Right lobe of liver (tissue), 6 donors: ENCODE results near the gene SLCO3A1. TPM values are rescaled to one million over a fixed set of nuclear protein-coding genes. Genes with fewer than 3 reads are reported as not detected.

Source experiments
- ATAC-seq, 4 donors: fragments of 200-7000 bp; cut with Tn5 transposase; one replicate each; pipeline ENCODE4 v1.9.1; 2020; ENCODE audit warnings: mild to moderate bottlenecking in 4 of 4, moderate library complexity in 4 of 4
- DNase-seq, 3 donors: peaks; one replicate each; pipeline ENCODE4 v3.0.0-alpha.2; 2020
- H3K27ac ChIP-seq, 3 donors: fragments of 200-600 bp; one replicate each; pipeline ENCODE4 v1.8.0; 2022
- H3K27me3 ChIP-seq, 2 donors: fragments of 200-600 bp; one replicate each; pipeline ENCODE4 v1.8.0; 2022
- H3K36me3 ChIP-seq, 4 donors: fragments of 200-600 bp; sonication (generic) in 1 of 4; one replicate each; pipeline versions ENCODE4 v1.5.1 to v1.8.0; 2017 to 2022; ENCODE audit warnings: control low read depth in 1 of 4
- H3K4me1 ChIP-seq, 4 donors: fragments of 200-600 bp; sonication (generic) in 1 of 4; one replicate each; pipeline versions ENCODE4 v1.5.1 to v1.8.0; 2017 to 2022; ENCODE audit warnings: control low read depth in 1 of 4
- H3K4me3 ChIP-seq, 3 donors: fragments of 200-600 bp; one replicate each; pipeline ENCODE4 v1.8.0; 2022
- H3K9me3 ChIP-seq, 4 donors: fragments of 200-600 bp; sonication (generic) in 1 of 4; one replicate each; pipeline versions ENCODE4 v1.5.1 to v1.8.0; 2017 to 2022; ENCODE audit warnings: control low read depth in 1 of 4
- CTCF ChIP-seq, 4 donors: fragments of 200-600 bp in 3 of 4; fragments of 450-650 bp in 1 of 4; IDR thresholded peaks; one replicate each; pipeline versions ENCODE4 v1.5.1 to v1.8.0; 2016 to 2022; ENCODE audit warnings: antibody characterized with exemption in 4 of 4, mild to moderate bottlenecking in 2 of 4
- POLR2A ChIP-seq: fragments of 450-650 bp; IDR thresholded peaks from one replicate; pipeline ENCODE4 v1.6.1; 2017; ENCODE audit warnings: antibody characterized with exemption, mild to moderate bottlenecking
- WGBS: methylation state at CpG from one replicate; pipeline ENCODE4 v1.1.6; 2018; ENCODE audit warnings: low coverage, low lambda C conversion rate; ENCODE audit not compliant: insufficient coverage; ENCODE audit errors: missing lambda C conversion rate; 5-methylcytosine and 5-hydroxymethylcytosine counted together
- intact Hi-C, 2 donors: fragments of 100-400 bp; cut with DNase I; formaldehyde crosslinking; loops; one replicate each; pipeline versions ENCODE4 v1.11.2 to v1.14.1; 2022
- total RNA-seq, 6 experiments: library from RNA; depleted of rRNA in 2 of 6; stranded (reverse); fragments of >200 nt in 2 of 6; fragmentation: NEBNext Ultra II Directional in 3 of 6; extraction: Animal tissue kit (Norgen Biotek cat#: 25700) in 3 of 6; gene quantifications; one replicate each; pipeline versions ENCODE4 v1.1.0 to v1.2.4, GENCODE V29; 2016 to 2023
- donor health status: DM: no; HTN: yes; CAD: no.
- donor health status: DM: no; HTN: no; CAD: no.
- donor health status: DM: no; HTN: no; CAD: no.
- donor health status: DM: no; HTN: yes; CAD: no.
- donor health status: DM: no; HTN: yes; CAD: no.

SLCO3A1 gene
- total RNA-seq, 6 experiments from 2014 or later, result 2.4 to 7.7 (median 3.7) TPM

GRCh38 chr15:91904942-91905341 lies 51.4 kb downstream of the SLCO3A1 start:
- H3K27me3 ChIP-seq, result no peaks in the 10 kb centered on the region
- 71% methylated on average over 1 of the region's 1 CpG for WGBS
- no peaks in the 10 kb centered on the region for H3K4me1 ChIP-seq
- TF ChIP-seq CTCF (IDR thresholded peaks at IDR 0.05) (no peak), POLR2A (no peak)
- no peak overlapping the region for H3K4me3 ChIP-seq
- no peak overlapping the region for H3K27ac ChIP-seq
- intact Hi-C loops, result no loop called here
- DNase-seq, result no peak
- no peaks in the 10 kb centered on the region for H3K36me3 ChIP-seq
- ATAC-seq, result no peak
- H3K9me3 ChIP-seq, result no peaks in the 10 kb centered on the region

GRCh38 chr15:91908391-91908790 lies 54.9 kb downstream of the SLCO3A1 start:
- WGBS, result 100% methylated on average over 2 of the region's 3 CpGs
- no peak for DNase-seq
- H3K36me3 ChIP-seq, result no peaks in the 10 kb centered on the region
- H3K9me3 ChIP-seq, result no peaks in the 10 kb centered on the region
- H3K4me1 ChIP-seq, result no peaks in the 10 kb centered on the region
- intact Hi-C loops, result no loop called here
- no peak overlapping the region for H3K4me3 ChIP-seq
- no peak for ATAC-seq
- H3K27ac ChIP-seq, result no peak overlapping the region
- TF ChIP-seq POLR2A (no peak), CTCF (IDR thresholded peaks at IDR 0.05) (no peak)
- no peaks in the 10 kb centered on the region for H3K27me3 ChIP-seq

DNA sequence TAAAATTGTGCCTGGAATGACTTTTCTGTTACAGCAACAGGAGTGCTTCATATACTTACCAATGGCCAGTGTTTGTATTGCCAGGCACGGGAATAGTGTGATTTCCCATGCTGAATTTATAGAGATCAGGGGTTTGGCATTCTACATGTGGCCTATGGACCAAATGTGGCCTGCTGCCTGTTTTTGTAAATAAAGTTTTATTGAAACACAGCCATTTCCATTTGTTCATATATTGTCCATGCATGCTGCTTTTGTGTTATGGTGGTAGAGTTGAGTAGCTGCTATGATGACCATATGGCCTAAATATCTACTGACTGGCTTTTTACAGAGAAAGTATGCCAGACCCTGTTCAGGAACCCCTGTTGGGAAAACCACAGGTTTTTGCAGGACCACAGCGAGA lies 55.6 kb downstream of the SLCO3A1 start:
- 86% methylated on average over 1 of the region's 2 CpGs for WGBS
- no peaks in the 10 kb centered on the region for H3K9me3 ChIP-seq
- TF ChIP-seq POLR2A (no peak), CTCF (IDR thresholded peaks at IDR 0.05) (no peak)

GRCh38 chr15:91909574-91909973 lies 56.1 kb downstream of the SLCO3A1 start:
- intact Hi-C loops, result no loop called here
- 71% methylated on average over 6 of the region's 7 CpGs for WGBS

More for the DNA sequence above, 55.6 kb downstream of the SLCO3A1 start:
- H3K27me3 ChIP-seq, result no peaks in the 10 kb centered on the region
- no peak for DNase-seq
- H3K4me3 ChIP-seq, result no peak overlapping the region
- H3K27ac ChIP-seq, result no peak overlapping the region
- H3K4me1 ChIP-seq, result no peaks in the 10 kb centered on the region
- ATAC-seq, result no peak
- H3K36me3 ChIP-seq, result no peaks in the 10 kb centered on the region
- intact Hi-C loops, result no loop called here

More at GRCh38 chr15:91909574-91909973, 56.1 kb downstream of the SLCO3A1 start:
- TF ChIP-seq POLR2A (no peak), CTCF (IDR thresholded peaks at IDR 0.05) (no peak)
- Histone ChIP-seq H3K9me3 (no peaks in the 10 kb centered on the region), H3K4me1 (no peaks in the 10 kb centered on the region), H3K27ac (no peak overlapping the region), H3K36me3 (no peaks in the 10 kb centered on the region), H3K27me3 (no peaks in the 10 kb centered on the region), H3K4me3 (no peak overlapping the region)
- DNase-seq (no peak), ATAC-seq (no peak)
